ENCODE measurements around the gene LACC1. TPM values are rescaled to one million over a fixed set of nuclear protein-coding genes. Genes with fewer than 3 reads are reported as not detected.

The LACC1 gene
- total and polyA plus RNA-seq, 2 of the 13 experiments (the other 11 are each of a cell fraction or from before 2014, with no cell fraction given), result 0.92 to 1.7 TPM

DNA sequence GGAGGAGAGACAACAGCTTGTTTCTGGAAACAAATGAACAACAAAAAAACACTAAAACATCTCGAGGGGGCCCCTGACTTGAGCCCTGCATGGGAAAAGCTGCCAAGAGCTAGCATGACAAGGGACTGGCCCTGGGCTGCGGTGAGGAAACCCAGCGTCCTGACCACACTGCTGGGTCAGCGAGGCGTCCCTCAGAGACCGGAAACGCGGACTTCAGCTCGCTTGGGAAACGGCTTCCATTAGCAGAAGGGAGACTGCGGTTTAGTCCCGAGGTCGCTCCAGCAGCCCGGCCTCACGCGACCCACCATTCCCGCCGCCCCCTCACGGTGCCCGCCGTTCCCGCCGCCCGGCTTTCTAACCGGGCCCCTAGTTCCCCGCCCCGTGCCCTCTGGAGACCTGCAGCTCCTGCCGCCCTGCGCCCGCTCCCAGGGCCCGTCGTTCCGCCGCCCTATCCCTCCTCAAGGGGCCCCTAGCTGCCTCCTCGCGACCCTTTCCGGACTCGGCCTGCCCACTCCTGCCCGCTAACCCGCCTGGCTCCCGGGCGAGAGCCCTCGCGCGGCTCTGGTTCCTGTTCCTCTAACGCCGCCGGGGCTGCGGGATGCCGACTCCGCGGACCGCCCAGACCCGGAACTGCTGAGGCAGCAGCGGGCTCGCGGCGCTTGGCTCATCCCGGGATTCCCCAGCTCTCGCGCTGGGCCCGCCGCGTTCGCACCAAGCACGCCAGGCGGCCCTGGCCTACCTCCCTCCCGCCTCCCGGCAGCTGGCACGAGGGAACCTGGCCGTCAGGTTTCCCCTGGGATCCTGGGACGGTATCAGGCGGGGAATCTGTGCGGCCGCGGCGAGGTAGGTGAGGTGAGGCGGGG is 581 bp upstream of the LACC1 start, which contains the start of gene CCDC122 (continued):
- TF ChIP-seq, protein P1, sequence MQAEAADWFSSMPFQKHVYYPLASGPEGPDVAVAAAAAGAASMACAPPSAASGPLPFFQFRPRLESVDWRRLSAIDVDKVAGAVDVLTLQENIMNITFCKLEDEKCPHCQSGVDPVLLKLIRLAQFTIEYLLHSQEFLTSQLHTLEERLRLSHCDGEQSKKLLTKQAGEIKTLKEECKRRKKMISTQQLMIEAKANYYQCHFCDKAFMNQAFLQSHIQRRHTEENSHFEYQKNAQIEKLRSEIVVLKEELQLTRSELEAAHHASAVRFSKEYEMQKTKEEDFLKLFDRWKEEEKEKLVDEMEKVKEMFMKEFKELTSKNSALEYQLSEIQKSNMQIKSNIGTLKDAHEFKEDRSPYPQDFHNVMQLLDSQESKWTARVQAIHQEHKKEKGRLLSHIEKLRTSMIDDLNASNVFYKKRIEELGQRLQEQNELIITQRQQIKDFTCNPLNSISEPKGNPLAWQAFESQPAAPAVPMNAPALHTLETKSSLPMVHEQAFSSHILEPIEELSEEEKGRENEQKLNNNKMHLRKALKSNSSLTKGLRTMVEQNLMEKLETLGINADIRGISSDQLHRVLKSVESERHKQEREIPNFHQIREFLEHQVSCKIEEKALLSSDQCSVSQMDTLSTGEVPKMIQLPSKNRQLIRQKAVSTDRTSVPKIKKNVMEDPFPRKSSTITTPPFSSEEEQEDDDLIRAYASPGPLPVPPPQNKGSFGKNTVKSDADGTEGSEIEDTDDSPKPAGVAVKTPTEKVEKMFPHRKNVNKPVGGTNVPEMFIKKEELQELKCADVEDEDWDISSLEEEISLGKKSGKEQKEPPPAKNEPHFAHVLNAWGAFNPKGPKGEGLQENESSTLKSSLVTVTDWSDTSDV (CRISPR knock-in tag; IDR thresholded peaks at IDR 0.05), result peak; percentile 71; the same call in 1 of the 2 replicates
- peak; percentile 76 for TF ChIP-seq AGO1 (IDR thresholded peaks at IDR 0.05; ENCODE audit: low read depth, low read length, poor library complexity, severe bottlenecking)
- TF ChIP-seq, protein P2, sequence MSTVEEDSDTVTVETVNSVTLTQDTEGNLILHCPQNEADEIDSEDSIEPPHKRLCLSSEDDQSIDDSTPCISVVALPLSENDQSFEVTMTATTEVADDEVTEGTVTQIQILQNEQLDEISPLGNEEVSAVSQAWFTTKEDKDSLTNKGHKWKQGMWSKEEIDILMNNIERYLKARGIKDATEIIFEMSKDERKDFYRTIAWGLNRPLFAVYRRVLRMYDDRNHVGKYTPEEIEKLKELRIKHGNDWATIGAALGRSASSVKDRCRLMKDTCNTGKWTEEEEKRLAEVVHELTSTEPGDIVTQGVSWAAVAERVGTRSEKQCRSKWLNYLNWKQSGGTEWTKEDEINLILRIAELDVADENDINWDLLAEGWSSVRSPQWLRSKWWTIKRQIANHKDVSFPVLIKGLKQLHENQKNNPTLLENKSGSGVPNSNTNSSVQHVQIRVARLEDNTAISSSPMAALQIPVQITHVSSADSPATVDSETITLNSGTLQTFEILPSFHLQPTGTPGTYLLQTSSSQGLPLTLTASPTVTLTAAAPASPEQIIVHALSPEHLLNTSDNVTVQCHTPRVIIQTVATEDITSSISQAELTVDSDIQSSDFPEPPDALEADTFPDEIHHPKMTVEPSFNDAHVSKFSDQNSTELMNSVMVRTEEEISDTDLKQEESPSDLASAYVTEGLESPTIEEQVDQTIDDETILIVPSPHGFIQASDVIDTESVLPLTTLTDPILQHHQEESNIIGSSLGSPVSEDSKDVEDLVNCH (CRISPR knock-in tag; IDR thresholded peaks at IDR 0.05), result no peak
- TF ChIP-seq, protein P3, sequence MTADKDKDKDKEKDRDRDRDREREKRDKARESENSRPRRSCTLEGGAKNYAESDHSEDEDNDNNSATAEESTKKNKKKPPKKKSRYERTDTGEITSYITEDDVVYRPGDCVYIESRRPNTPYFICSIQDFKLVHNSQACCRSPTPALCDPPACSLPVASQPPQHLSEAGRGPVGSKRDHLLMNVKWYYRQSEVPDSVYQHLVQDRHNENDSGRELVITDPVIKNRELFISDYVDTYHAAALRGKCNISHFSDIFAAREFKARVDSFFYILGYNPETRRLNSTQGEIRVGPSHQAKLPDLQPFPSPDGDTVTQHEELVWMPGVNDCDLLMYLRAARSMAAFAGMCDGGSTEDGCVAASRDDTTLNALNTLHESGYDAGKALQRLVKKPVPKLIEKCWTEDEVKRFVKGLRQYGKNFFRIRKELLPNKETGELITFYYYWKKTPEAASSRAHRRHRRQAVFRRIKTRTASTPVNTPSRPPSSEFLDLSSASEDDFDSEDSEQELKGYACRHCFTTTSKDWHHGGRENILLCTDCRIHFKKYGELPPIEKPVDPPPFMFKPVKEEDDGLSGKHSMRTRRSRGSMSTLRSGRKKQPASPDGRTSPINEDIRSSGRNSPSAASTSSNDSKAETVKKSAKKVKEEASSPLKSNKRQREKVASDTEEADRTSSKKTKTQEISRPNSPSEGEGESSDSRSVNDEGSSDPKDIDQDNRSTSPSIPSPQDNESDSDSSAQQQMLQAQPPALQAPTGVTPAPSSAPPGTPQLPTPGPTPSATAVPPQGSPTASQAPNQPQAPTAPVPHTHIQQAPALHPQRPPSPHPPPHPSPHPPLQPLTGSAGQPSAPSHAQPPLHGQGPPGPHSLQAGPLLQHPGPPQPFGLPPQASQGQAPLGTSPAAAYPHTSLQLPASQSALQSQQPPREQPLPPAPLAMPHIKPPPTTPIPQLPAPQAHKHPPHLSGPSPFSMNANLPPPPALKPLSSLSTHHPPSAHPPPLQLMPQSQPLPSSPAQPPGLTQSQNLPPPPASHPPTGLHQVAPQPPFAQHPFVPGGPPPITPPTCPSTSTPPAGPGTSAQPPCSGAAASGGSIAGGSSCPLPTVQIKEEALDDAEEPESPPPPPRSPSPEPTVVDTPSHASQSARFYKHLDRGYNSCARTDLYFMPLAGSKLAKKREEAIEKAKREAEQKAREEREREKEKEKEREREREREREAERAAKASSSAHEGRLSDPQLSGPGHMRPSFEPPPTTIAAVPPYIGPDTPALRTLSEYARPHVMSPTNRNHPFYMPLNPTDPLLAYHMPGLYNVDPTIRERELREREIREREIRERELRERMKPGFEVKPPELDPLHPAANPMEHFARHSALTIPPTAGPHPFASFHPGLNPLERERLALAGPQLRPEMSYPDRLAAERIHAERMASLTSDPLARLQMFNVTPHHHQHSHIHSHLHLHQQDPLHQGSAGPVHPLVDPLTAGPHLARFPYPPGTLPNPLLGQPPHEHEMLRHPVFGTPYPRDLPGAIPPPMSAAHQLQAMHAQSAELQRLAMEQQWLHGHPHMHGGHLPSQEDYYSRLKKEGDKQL (CRISPR knock-in tag; IDR thresholded peaks at IDR 0.05; ENCODE audit: low read depth), result no peak
- 0 out of 2 replicates have a peak, but pooled peaks have one; percentile 21 for TF ChIP-seq SMYD3 (CRISPR knock-in tag; IDR thresholded peaks at IDR 0.05)
- TF ChIP-seq KLF15 (CRISPR knock-in tag; IDR thresholded peaks at IDR 0.05; ENCODE audit: borderline replicate concordance), result peak; percentile 63; the same call in 1 of the 2 replicates
- no peak for TF ChIP-seq NFIC (IDR thresholded peaks at IDR 0.05; ENCODE audit: low read length)
- TF ChIP-seq STAT5B (CRISPR knock-in tag; IDR thresholded peaks at IDR 0.05), result no peak
- TF ChIP-seq, protein P4, sequence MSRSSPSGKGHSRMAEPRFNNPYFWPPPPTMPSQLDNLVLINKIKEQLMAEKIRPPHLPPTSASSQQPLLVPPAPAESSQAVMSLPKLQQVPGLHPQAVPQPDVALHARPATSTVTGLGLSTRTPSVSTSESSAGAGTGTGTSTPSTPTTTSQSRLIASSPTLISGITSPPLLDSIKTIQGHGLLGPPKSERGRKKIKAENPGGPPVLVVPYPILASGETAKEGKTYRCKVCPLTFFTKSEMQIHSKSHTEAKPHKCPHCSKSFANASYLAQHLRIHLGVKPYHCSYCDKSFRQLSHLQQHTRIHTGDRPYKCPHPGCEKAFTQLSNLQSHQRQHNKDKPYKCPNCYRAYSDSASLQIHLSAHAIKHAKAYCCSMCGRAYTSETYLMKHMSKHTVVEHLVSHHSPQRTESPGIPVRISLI (CRISPR knock-in tag; IDR thresholded peaks at IDR 0.05; ENCODE audit: borderline replicate concordance), result no peak
- TF ChIP-seq KLF13 (CRISPR knock-in tag; IDR thresholded peaks at IDR 0.05), result peak; percentile 72; the same call in 1 of the 2 replicates
- TF ChIP-seq, protein P5, sequence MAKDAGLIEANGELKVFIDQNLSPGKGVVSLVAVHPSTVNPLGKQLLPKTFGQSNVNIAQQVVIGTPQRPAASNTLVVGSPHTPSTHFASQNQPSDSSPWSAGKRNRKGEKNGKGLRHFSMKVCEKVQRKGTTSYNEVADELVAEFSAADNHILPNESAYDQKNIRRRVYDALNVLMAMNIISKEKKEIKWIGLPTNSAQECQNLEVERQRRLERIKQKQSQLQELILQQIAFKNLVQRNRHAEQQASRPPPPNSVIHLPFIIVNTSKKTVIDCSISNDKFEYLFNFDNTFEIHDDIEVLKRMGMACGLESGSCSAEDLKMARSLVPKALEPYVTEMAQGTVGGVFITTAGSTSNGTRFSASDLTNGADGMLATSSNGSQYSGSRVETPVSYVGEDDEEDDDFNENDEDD (CRISPR knock-in tag; IDR thresholded peaks at IDR 0.05; ENCODE audit: borderline replicate concordance), result peak; percentile 89; the same call in 1 of the 2 replicates
- no peak for TF ChIP-seq ZEB1 (IDR thresholded peaks at IDR 0.05; ENCODE audit: insufficient replicate concordance, low read depth)

Measured in HepG2 (cell line).